GM23248 (cell line): ENCODE results near the gene AARSD1.

Experiments
- EZH2 ChIP-seq: fragments of 200-600 bp; sonication (generic); IDR thresholded peaks from 2 replicates; pipeline ENCODE4 v1.6.1; 2018; ENCODE audit warnings: antibody characterized with exemption, mild to moderate bottlenecking; ENCODE audit not compliant: insufficient read depth, poor library complexity, severe bottlenecking
- EZH2phosphoT487 ChIP-seq: fragments of 200-600 bp; sonication (generic); IDR thresholded peaks from 2 replicates; pipeline ENCODE4 v1.6.1; 2018; ENCODE audit warnings: antibody characterized with exemption, moderate library complexity, mild to moderate bottlenecking, low read depth; ENCODE audit not compliant: insufficient read depth

DNA sequence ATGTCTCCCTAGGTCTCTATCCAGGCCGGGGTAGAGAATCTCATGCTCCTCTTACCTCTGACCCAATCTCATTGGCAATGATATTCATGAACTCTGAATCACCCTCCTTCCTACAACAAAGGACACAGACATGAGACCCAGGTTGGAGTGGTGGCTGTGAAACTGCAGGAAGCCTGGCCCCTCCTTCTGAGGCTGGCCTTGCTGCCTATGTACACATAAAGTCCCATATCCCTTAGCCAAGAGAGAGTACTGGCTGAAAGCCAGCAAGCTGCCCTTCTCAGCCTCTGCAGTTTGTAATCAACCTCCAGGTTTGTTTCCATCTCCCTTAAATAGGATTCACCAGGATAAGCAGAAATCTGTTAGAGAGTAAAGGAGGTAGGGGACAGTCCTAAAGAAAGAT, 10.6 kb downstream of the AARSD1 start:
- TF ChIP-seq EZH2phosphoT487 (no peak), EZH2 (no peak)
